GM19099 (cell line): Measurements from ENCODE around the gene WWC1.

Experiments
- POLR2A ChIP-seq: IDR thresholded peaks from 3 replicates; pipeline ENCODE4 v1.6.1; 2011; ENCODE audit warnings: low read depth; ENCODE audit not compliant: insufficient read length; ENCODE audit errors: extremely low read depth

WWC1 gene

DNA sequence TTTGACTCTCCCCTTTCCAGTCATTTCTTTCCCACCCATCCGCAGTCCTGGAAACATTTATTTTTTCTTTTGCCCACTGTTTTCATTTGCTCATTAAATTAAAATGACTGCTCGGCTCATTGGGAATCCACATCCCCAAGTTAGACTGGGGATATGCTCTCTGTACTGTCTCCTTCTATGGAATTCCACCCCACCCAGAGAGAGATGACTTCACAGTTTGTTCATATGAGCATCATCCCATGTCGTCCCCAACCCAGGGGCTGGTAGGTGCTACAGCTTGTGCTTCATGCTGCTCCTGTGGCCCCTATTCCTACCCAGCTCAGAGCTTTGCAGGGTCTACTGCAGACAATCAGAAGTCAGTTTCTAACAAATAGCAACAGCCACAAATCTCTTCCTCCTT lies 178.4 kb downstream of the WWC1 start:
- no peak for TF ChIP-seq POLR2A

GRCh38 chr5:168471785-168472184 lies 180.3 kb downstream of the WWC1 start:
- TF ChIP-seq POLR2A = no peak

GRCh38 chr5:168472329-168472728 lies 180.9 kb downstream of the WWC1 start:
- TF ChIP-seq POLR2A = no peak

- no peak for TF ChIP-seq POLR2A
Measured at GRCh38 chr5:168474319-168474718, 182.9 kb downstream of the WWC1 start.

DNA sequence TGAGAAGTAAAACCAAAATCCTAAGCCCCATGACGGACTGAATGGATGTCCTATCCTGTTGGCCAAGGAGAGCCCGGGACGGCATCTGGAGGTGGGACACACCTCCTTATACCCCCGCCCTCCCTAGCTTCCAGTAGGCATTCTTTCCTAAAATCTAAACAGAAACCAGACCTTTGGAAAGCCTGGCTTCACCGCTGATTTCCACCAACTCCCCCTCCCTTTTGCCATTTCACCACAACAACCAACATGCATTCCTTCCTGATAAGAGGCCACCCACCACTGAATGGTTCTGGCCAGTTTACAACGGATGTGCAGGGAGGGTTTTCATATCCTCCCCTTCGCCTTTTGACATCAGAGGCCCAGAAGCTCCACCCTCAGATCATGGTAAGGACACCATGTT lies 185.6 kb downstream of the WWC1 start:
- no peak for TF ChIP-seq POLR2A

GRCh38 chr5:168479166-168479565 lies 187.7 kb downstream of the WWC1 start:
- TF ChIP-seq POLR2A = no peak

DNA sequence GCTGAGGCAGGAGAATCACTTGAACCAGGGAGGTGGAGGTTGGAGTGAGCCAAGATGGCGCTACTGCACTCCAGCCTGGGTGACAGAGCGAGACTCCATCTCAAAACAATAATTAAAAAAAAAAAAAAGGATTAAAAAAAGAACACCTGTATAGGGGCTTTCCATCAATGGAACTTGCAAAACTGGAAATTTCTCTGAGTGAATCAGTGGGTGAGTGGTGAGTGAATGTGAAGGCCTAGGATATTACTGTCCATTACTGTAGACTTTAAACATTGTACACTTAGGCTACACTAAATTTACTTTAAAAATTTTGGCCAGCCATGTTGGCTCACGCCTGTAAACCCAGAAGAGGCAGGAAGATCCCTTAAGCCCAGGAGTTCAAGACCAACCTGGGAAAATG lies 189.2 kb downstream of the WWC1 start:
- TF ChIP-seq POLR2A = no peak

DNA sequence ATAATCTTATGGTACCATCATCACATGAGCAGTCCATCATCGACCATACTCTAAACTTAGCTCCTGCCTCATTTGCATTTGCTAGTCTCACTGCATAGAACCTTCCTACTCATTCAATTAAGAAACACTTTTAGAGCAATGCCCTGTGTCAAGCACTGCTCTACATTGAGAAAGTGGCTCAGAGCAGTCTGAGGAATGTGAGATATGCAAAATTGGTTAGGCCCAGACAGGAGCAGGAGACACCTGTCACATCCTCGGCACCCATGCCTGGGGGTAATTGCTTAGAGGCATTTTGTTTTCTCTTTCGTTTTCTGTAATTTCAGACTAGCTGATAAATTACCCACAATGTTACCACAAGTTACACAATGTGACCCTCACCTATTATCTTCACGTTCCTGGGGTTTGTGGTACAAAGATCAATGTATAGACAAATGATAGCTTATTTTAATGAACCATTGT lies 189.9 kb downstream of the WWC1 start:
- TF ChIP-seq POLR2A = peak; percentile 36

- no peak for TF ChIP-seq POLR2A
Measured at GRCh38 chr5:168482361-168482760, 190.9 kb downstream of the WWC1 start.

DNA sequence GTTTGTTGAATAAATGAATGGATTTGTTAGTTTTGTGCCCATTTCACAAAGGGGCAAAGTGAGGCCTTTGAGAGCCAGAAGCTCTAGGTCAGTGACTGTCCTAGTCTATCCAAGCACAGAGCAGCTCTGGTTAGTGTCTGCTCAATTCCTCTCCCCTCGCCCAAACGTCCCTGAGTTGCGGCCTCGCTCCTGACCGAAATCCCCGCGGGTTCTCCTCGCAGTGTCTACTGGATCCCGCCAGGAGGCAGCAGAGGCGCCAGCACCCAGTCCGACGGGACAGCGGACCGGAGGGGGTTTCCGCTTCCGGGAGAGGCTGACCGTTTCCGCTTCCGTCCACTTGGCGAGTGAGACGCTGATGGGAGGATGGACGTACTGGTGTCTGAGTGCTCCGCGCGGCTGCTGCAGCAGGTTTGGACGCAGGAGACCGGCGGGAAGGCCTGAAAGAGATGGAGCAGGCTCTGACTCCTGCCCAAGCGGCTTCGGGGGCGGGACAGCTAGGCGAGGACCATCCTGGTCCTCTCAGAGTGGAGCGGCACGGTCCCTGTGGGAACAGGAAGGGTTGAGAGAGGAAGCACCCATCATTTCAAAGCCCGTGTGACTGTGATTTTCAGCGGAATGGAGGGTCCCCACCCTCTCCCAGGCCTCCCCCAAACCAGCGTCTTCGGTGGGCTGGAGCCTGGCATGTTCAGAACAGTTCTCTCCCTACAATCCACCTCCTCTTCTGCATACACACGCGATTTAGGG lies 194.9 kb downstream of the WWC1 start, which contains the start of gene RARS1:
RARS1 (plus strand) TSS at position 336 of the 744 bp plus-strand sequence; CDS start at position 364, 28 bp downstream.
- peak; percentile 95 for TF ChIP-seq POLR2A

- TF ChIP-seq POLR2A = no peak
Measured at GRCh38 chr5:168489059-168489458, 197.6 kb downstream of the WWC1 start.

- no peak for TF ChIP-seq POLR2A
Measured at GRCh38 chr5:168494057-168494555, 202.7 kb downstream of the WWC1 start.

DNA sequence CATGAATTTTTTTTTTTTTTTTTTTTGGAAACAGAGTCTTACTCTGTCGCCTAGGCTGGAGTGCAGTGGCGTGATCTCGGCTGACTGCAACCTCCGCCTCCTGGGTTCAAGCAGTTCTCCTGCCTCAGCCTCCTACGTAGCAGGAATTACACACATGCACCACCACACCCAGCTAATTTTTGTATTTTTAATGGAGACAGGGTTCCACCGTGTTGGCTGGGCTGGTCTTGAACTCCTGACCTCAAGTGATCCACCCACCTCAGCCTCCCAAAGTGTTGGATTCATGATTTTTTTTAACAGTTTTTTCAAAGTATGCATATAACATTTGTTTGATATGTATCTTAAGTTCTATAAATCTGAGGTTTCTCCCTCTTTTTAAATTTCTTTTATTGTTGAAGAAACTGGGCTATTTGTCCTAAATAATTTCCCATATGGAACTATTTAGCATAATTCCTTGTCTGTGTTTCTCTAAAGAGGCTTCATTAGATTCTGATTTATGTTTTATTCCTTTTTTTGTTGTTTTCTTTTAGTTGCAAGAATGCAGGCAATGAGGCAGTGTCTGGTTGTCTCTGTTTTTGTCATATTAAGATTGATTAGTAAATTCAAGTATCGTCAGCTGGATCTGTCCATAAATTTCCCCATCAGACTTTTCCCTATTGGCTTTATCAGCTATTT lies 211.3 kb downstream of the WWC1 start:
- TF ChIP-seq POLR2A = no peak

GRCh38 chr5:168513861-168514428 lies 222.5 kb downstream of the WWC1 start:
- no peak for TF ChIP-seq POLR2A
